GM19468 (cell line): ENCODE data around the gene ANKEF1.
A peak's percentile ranks its signal among the peaks of the same experiment; 100 is the strongest.

Experiments
- ATAC-seq: cut with Tn5 transposase; IDR thresholded peaks from one replicate; pipeline ENCODE4 v1.9.1; 2021; ENCODE audit warnings: mild to moderate bottlenecking, moderate library complexity, moderate number of reproducible peaks; ENCODE audit not compliant: unreplicated experiment; ENCODE audit errors: extremely low read depth

The ANKEF1 gene

GRCh38 chr20:10034717-10035571 lies at the start of gene ANKEF1:
ANKEF1 (plus strand) TSS chr20:10034987; CDS start chr20:10038302, 3,315 bp downstream.
- ATAC-seq: peak; percentile 83

GRCh38 chr20:9985281-9985680 lies 49.5 kb upstream of the ANKEF1 start:
- ATAC-seq: no peak

GRCh38 chr20:9985773-9986172 lies 49.0 kb upstream of the ANKEF1 start:
- no peak for ATAC-seq

- no peak for ATAC-seq
These were observed 45.6 kb upstream of the ANKEF1 start for GRCh38 chr20:9989066-9989724.

- ATAC-seq: no peak
These were observed 41.6 kb upstream of the ANKEF1 start for GRCh38 chr20:9993137-9993536.

GRCh38 chr20:9994676-9995075 lies 40.1 kb upstream of the ANKEF1 start:
- no peak for ATAC-seq

- no peak for ATAC-seq
These were observed 39.1 kb upstream of the ANKEF1 start for GRCh38 chr20:9995510-9996272.

- ATAC-seq: no peak
These were observed 37.8 kb upstream of the ANKEF1 start for GRCh38 chr20:9996944-9997343.

GRCh38 chr20:9999645-10000044 lies 35.1 kb upstream of the ANKEF1 start:
- ATAC-seq: no peak

- no peak for ATAC-seq
These were observed 31.9 kb upstream of the ANKEF1 start for GRCh38 chr20:10002866-10003265.

GRCh38 chr20:10004900-10005299 lies 29.9 kb upstream of the ANKEF1 start:
- no peak for ATAC-seq

- no peak for ATAC-seq
These were observed 28.9 kb upstream of the ANKEF1 start for GRCh38 chr20:10005885-10006284.

- ATAC-seq: no peak
These were observed 28.2 kb upstream of the ANKEF1 start for GRCh38 chr20:10006447-10007090.

- ATAC-seq: no peak
These were observed 27.6 kb upstream of the ANKEF1 start for GRCh38 chr20:10007158-10007557.

GRCh38 chr20:10007747-10008146 lies 27.0 kb upstream of the ANKEF1 start:
- no peak for ATAC-seq

- ATAC-seq: no peak
These were observed 22.3 kb upstream of the ANKEF1 start for GRCh38 chr20:10012464-10012863.

- ATAC-seq: no peak
These were observed 20.4 kb upstream of the ANKEF1 start for GRCh38 chr20:10014431-10014830.

GRCh38 chr20:10020937-10021336 lies 13.8 kb upstream of the ANKEF1 start:
- no peak for ATAC-seq

GRCh38 chr20:10022625-10023024 lies 12.2 kb upstream of the ANKEF1 start:
- ATAC-seq: no peak

- no peak for ATAC-seq
These were observed 10.9 kb upstream of the ANKEF1 start for GRCh38 chr20:10023911-10024310.
